ENCODE results near the gene APBB2.

DNA sequence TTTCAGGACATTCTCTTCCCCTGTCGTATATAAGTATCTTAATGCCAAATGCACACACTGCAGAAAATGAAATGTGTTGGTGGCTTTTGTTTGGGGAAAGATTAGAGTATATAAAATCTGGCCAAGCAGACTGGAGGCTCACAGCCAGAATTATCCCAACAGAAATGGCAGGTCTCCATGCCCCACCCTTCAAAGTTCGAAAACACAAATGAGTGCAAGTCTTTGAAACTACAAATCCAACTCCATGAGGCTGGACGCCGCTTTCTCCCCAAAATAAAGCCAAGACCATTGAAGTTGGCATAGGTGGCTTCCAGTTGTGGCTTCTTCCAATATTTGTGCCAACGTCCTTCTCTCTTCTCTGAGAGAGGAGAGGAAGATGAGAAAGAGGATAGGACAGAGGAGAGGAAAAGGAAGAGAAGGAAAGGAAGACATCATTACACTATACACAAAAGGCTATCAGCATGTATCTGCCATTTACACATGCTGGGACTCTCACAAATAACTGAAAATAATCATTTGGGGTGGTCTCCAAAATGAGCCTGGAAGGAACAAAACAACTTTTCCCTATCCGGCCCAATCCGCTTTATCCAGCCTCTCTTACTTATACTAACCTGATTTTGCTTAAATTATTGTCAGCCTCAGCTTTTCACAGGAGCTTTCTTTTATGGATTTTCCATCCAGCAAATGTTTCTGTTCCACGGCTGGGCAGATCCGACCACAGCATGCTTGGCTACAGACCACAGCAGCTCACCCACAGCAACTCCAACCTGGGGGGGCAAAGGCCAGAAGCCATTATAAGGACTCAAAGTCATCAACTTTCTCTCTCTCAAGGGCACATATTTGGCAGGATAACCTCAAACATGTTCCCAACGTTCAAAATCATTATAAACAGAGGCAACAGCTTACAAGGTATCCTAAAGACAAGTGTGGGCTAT, 71.7 kb downstream of the APBB2 start:
- TF ChIP-seq, protein P1, sequence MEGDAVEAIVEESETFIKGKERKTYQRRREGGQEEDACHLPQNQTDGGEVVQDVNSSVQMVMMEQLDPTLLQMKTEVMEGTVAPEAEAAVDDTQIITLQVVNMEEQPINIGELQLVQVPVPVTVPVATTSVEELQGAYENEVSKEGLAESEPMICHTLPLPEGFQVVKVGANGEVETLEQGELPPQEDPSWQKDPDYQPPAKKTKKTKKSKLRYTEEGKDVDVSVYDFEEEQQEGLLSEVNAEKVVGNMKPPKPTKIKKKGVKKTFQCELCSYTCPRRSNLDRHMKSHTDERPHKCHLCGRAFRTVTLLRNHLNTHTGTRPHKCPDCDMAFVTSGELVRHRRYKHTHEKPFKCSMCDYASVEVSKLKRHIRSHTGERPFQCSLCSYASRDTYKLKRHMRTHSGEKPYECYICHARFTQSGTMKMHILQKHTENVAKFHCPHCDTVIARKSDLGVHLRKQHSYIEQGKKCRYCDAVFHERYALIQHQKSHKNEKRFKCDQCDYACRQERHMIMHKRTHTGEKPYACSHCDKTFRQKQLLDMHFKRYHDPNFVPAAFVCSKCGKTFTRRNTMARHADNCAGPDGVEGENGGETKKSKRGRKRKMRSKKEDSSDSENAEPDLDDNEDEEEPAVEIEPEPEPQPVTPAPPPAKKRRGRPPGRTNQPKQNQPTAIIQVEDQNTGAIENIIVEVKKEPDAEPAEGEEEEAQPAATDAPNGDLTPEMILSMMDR (IDR thresholded peaks at IDR 0.05) = no peak
- no peak for TF ChIP-seq EZH2 (IDR thresholded peaks at IDR 0.05; ENCODE audit: borderline replicate concordance, insufficient read depth, low read depth, low read length, poor library complexity, severe bottlenecking)
